HG02970 (cell line): Measurements from ENCODE around the gene PRODH.
"Not testable (repeated sequence)": the region's sequence is repeated elsewhere in the genome, so short reads cannot be mapped to it uniquely, and the experiment has no call there.

Source experiments
- ATAC-seq: cut with Tn5 transposase; IDR thresholded peaks from one replicate; pipeline ENCODE4 v1.9.1; 2021; ENCODE audit warnings: mild to moderate bottlenecking, moderate library complexity, moderate number of reproducible peaks; ENCODE audit not compliant: unreplicated experiment, low FRiP score

Gene PRODH

DNA sequence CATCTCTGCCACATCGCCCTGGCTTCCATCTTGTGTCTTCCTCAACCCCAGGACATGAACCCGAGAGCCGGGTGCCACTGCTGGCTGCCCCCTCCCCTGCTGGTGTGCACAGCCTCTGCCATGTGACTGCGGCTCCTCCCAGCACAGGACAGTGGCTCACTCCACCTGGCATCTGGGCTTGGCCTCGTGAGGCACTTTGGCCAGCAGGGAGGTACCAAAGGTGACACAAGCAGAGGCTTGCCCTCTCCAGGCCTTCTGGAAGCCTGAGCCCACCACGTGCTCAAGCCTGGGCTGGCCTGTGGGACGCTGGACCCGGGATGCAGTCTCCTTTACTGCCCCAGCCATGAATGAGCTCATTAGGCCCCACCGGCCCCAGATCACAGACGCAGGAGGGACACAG is 21.5 kb downstream of the PRODH start:
- not testable (repeated sequence) for ATAC-seq

DNA sequence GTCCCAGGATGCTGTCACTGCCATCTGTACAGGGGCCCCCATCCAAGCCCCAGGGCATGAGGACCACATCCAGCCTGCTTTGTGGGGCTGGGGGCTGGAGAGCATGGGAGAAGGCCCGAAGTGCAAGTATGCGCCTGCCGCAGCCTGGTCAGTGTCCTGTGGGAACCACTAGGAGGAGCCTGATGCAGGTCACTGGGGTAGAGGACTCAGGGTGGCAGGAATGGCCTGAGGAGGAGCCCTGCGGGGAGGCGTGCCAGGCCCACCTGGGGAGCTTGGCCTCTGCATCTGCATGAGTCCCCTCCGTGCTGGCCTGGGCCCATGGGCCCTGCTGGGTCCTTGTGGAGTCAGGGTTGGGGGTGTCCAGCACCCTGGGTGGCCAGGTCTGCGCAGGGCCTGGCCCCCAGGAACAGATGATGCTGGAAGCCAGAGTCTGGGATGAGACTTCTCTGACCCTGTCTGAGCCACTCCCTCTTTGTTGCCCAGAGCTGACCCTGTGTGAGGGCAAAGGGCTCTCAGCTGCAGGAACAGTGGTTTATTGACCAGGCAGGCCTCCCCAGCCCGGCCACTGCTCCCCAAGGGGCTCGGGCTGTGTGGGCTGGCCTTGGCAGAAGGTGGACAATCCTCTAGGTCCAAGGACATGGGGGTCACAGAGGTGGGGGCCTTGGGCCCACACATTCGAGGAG is 23.7 kb downstream of the PRODH start:
- ATAC-seq, result not testable (repeated sequence)

DNA sequence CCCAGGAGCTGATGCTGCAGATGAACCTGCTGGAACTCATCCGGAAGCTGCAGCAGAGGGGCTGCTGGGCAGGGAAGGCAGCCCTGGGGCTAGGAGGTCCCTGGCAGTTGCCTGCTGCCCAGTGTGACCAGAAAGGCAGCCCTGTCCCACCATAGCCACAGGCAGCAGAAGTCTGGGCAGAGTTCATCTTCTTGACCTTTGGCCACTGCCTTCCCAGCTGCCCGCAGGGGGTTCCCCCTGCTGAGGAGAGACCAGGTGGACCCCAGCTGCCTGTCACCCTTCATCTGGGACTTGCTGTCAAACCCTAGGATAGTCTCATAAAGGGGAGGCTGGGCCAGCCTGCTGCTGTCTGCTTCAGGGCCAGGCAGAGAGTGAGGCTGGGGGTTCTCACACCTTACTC is 24.6 kb downstream of the PRODH start:
- not testable (repeated sequence) for ATAC-seq

DNA sequence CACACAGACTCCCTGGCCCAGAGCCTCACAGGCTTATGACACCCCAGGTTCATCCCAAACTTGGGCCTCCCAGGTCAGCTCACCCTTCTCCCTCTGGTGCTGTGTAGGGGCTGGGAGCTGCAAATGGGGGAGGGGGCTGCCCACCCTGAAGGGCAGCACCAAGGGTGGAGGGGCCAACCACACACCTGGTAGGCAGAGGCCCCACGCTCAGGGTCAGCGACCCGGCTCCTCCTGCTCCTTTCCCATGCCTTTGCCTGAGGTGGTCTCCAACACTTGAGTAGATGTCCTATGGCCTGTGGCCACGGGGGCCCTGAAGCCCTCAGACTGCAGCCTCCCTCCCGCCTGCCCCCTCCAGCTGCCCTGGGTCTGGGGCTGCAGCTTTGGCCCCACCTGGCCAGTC is 26.5 kb downstream of the PRODH start:
- no peak for ATAC-seq

DNA sequence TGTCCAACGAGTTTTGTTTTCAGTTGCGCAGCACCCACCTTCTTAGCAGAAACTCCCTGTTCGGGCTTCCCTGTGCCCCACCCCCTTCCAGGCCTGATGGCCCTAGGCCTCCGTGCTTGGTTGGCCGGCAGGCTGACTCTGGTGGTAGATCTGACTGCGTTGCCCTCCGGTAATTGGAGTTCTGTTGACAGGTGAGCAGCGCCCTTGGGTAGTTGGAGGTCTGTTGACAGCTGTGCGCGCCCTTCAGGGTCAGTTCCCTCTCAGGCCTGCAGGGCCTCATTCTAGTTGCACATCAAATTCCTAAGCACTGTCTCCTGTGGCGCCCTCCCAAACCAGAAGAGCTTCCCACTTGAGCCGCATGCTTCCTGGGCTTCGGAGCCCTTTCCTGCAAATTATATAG is 29.2 kb downstream of the PRODH start:
- no peak for ATAC-seq

DNA sequence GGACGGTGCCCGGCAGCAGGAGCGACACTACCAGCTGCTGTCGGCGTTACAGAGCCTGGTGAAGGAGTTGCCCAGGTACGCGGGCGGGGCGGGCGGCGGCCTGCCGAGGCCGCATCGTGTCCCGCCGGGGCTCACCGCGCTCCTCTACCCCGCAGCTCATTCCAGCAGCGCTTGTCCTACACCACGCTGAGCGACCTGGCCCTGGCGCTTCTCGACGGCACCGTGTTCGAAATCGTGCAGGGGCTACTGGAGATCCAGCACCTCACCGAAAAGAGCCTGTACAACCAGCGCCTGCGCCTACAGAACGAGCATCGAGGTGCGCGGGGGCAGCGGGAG is 29.7 kb downstream of the PRODH start:
- ATAC-seq, result peak; percentile 28

DNA sequence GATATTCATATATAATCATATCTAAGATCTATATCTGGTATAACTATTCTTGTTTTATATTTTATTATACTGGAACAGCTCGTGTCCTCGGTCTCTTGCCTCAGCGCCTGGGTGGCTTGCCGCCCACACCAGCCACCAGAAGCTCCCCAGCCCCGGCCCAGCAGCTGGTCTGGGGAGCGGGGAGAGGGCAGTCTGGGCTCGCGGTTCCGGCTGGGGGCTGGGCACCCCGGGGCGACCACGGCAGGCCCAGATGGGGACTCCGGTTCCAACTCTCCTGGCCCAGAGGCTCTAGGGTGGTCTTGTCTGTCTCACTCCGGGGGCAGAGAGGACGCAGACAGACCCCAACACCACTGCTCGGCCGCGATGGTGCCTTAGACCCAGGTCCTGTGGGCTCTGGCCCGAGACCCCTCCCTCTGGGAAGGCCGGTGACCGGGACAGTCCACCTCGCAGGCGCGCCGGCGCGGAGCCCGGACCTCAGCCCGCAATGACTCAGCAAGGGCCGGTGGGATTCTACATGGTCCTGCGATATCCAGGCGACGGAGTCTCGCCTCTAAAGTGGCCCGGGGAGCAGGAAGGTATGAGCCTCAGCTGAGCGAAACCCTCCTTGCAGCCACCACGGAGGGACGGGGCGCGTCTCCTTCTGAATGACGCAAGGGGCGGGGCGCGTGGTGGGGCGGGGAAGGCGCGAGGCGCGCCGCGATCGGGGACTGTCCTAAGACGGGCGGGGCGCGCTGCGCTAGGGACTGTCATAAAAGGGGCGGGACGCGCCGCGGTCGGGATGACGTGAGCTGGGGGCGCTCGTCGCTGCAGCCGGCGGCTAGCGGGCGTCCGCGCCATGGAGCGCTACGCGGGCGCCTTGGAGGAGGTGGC is 30.3 kb downstream of the PRODH start, which contains the start of gene DGCR6:
Gene DGCR6 (plus strand): TSS at position 781 of the 870 bp plus-strand sequence. CDS start 55 bp downstream, at position 836.
- ATAC-seq, result peak; percentile 86

DNA sequence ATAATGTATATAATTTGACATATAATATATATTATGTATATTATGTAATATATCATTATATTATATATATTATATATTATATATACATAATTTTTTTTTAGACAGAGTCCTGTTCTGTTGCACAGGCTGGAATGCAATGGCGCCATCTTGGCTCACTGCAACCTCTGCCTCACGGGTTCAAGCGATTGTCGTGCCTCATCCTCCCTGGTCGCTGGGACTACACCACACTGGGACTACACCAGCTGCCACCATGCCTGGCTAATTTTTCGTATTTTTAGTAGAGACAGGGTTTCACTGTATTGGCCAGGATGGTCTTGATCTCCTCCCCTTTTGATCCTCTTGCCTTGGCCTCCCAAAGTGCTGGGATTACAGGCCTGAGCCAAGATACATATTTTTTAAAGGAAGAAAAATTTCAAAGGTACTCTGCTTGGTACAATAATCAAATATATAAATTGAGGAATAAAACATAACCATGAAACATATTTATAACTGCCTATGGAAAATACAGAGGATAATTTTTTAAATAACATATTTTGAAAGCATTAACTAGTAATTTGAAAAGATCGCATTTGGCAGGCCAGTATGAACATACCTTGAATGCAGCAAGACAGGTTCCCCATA is 39.9 kb downstream of the PRODH start:
- ATAC-seq, result not testable (repeated sequence)

DNA sequence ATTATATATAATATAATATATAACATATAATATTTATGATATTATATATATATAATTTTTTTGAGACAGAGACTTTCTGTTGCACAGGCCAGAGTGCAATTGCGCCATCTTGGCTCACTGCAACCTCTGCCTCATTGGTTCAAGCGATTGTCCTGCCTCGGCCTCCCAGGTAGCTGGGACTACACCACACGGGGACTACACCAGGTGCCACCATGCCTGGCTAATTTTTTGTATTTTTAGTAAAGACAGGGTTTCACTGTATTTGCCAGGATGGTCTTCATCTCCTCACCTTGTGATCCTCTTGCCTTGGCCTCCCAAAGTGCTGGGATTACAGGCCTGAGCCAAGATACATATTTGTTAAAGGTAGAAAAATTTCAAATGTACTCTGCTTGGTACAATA is 42.3 kb downstream of the PRODH start:
- not testable (repeated sequence) for ATAC-seq

DNA sequence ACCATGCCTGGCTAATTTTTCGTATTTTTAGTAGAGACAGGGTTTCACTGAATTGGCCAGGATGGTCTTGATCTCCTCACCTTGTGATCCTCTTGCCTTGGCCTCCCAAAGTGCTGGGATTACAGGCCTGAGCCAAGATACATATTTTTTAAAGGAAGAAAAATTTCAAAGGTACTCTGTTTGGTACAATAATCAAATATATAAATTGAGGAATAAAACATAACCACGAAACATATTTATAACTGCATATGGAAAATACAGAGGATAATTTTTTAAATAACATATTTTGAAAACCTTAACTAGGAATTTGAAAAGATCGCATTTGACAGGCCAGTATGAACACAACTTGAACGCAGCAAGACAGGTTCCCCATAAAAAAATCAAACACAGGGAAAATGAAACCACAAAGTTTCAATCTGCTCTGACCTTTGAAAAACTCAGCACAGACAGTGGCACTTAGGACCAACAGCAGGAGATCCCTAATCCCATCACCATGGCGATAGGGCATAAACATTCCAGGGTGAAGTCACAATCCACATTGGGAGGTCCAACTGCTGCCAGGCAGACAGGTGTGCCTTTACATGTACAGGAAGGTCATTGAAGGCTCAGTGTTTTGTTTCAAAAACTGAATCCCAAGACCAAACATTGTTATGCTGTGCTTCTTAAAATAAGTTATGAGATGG is 45.4 kb downstream of the PRODH start:
- ATAC-seq, result not testable (repeated sequence)

DNA sequence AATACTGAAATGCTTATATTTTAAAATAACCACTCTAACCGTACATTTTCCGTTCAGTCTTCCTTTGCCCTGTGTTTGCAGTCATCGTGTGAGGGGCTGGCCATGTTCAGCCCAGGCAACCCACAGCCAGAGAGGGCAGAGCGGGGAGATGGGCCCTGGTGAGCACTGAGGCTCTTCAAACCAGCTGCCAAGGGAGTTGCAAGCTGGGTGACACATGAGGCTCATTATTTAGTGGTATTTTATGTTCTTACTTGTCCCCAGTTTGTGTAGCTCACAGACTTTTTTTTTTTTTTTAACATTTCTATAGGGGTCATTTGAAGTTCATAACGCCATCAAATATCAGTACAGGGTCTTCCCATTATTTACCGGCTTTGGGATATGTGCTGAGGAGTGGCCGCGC is 48.0 kb downstream of the PRODH start:
- ATAC-seq, result no peak

DNA sequence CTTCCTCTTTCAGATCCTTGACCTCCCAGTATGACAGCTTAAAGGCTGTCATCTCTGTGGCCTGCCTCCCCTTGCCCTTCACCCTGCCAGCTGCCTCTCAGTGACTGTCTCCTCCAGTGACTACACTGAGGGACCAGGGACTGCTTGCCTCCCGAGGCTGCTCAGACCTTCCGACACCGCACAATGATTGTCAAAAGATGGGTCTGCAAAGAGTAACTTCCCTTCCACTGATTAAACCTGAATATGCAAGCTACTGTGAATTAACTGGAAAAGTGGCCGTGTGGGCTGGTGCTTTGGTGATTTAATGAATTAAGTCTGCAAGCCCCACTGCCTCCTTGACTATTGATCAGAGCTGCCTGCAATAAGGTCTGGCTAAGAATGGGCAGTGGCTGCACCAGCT is 51.6 kb downstream of the PRODH start:
- ATAC-seq, result not testable (repeated sequence)

DNA sequence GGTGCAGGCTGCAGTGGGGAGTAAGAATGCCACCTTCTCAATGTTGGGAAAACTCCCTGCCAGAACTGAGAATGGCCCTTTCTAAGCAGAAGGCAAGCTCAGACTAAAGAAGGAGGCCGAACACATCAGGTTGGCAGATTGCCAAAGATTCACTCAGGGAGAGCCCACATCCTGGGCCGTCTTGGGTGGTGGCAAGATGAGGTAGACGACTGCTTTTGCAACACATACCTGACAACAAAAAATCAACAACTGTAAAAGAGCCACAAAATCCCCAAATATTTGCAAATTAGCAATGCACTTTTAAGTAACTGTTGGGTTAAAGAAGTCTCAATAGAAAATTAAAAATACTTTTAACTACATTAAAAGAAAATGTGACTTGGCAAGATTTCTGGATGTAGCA is 54.8 kb downstream of the PRODH start:
- ATAC-seq, result not testable (repeated sequence)
